ENCODE measurements around the gene RALGPS1.
"Not testable (repeated sequence)": the region's sequence is repeated elsewhere in the genome, so short reads cannot be mapped to it uniquely, and the experiment has no call there.

The RALGPS1 gene

DNA sequence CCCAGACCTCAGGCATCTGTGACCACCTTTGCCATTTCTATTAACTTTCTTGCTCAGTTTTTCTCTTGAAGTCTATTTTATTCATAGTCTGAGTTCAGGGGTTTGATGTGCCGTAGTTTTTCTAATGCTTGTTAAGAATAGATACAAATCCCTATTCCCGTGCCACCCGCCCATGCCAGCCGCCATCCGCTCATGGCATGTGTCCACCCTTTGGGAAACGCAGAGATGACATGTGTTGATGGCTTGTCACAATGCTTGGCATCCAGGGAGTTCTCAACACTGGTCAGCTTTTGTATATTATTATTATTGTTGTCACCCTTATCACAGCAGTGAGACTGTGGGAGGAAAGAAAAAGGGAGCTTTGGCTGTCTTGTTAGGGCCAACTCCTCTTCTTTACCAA lies 225.2 kb downstream of the RALGPS1 start:
- no peak for DNase-seq

DNA sequence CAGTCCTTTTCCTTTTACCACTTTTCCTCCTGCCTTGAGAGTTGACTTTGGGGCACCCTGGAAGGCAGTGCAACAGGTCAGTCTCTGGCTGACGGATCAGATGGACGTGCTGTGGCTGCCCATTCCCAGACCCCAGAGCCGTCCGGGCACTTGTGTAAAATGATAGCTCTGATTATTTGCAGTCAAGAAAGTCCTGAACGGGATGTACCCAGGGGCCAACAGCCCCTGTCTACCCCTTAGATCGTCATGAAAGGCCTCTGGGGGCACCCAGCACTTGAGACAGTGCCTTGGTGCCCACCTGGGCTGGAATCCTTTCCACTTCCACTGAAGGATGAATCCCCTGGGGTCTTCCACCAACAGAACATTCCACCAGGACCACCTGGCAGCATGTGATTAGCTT lies 225.6 kb downstream of the RALGPS1 start:
- DNase-seq = no peak

DNA sequence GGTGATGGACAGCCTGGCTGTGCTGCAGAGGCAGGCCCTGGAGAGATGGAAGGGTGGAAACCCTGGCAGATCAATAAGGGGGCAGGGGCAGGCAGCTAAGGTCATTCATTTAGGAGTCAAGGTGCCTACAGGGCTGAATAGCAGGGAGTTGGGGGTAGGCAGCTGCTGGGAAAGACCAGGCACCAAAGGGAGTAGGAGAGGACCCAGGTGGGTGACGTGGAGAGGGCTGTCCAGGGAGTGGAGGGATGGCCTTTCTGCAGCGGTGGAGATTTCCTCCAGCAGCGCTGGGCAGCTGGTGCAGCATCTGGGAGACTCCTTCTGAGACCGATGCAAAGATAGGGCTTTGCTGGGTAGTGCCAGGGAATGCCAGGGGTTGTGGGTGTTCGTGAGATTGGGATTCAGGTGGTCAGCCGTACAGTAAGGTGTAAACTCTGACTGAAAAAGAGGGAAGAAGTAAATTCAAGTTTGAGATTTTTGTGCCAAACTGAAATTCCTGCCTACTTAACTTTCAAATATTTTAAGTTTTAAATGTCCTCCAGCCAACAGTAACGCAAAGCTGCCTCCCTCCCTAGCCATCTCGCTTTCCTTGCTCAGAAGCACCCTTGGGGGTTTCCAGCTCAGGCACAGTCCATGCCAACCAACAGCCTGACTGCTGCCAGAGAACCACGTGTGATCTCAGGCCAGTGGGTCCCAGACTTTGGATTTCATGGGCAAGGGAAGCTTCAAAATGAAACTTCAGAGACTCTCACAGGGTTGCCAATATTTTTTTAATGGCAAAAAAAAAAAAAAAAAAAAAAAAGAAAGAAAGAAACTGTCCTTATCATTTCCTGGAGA lies 226.5 kb downstream of the RALGPS1 start:
- DNase-seq = no peak

DNA sequence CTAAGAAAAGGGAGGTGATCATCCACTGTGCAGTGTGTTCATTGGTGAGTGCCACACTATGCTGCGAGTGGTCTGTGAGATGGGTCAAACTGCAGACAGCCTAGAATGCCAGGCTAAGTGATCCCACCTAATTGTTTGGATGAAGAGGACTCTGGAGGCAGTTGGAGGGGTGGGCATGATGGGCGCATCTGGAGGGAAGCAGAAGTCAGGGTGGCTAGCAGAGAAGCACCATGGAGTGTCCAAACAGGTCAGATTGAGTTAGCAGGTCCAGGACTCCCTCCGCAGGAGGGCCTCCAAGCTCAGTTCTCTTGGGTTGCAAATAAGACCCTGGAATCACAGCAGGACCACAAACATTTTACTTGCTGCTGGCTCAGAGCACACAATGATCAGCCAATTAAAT lies 227.7 kb downstream of the RALGPS1 start:
- no peak for DNase-seq

DNA sequence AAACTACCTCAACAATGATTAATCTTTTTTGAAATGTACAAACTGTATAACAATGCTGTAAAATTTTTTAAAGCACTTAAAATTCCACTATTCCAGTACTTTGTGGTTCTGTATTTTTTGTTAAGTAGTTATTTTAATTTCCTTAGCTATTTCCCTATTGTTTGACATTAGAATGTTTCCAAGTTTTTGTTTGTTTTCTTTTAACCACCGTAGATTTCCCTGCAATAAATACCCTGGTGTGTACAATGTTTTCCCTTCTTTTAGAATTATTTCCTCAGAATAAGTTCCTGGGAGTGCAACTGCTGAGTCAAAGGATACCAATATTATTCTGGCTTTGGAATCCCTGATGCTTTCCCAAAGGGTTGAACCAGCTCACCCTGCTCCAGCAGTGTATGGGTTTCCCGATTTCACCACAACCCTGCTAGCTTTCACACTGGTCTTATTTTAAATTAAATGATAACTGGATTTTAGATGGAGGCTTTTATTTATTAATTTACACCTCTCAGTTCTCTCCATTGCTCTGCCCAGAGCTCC lies 228.4 kb downstream of the RALGPS1 start:
- no peak for DNase-seq

DNA sequence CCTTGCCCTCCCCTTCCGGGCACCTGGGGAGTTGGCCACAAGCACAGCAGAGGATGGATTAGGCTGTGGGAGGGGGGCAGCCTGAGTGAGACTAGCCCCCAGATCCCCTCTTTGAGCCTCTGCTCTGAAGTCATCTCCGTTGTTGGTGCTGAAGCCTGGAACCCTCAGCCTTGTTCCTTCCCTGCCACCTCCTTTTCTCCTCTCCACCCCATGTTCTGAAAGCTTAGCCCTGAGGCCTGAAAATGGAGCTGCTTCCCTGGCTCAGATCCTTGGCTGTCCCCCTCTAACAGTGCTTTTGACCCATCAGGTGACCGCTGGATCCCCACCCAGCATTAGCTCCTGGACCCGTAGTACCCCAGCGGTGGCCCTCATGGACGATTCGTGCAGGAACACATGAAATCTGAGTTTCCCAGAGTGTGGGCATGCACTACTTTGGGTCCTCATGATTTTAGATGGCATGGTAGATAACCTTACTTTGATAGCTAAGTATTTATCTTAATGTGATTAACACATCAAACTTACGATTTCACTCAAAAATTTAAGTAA lies 229.4 kb downstream of the RALGPS1 start:
- DNase-seq = no peak

DNA sequence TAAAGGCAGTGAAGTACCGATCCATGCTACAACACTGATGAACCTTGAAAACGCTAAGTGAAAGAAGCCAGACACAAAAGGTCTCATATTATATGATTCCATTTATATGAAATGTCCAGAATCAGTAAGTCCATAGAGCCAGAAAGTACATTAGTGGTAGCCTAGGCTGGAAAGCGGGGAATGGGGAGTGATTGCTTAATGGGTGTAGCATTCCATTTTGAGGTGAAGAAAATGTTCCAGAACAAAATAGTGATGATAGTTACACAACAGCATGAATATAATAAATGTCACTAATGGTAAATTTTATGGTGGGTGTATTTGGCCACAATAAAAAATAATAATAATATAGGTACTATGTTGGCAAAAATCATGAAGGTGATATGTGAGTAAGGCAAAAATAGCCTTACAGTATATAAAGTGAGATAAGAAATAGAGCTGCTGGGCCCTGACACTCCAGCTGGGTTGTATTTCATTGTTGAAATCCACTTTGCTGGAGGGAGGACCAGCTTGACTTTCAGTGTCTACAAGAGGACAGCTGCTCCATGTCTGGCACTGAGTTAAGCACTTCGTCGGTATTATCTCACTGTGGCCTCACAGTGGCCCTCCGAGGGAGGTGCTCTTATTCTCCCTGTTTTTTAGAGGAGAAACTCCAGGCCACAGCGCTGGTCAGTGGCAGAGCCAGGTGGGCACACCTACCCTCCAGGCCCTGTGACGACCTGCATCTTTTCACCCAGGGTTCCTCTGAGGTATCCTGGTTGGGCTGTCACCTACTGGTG lies 230.3 kb downstream of the RALGPS1 start:
- DNase-seq = no peak

DNA sequence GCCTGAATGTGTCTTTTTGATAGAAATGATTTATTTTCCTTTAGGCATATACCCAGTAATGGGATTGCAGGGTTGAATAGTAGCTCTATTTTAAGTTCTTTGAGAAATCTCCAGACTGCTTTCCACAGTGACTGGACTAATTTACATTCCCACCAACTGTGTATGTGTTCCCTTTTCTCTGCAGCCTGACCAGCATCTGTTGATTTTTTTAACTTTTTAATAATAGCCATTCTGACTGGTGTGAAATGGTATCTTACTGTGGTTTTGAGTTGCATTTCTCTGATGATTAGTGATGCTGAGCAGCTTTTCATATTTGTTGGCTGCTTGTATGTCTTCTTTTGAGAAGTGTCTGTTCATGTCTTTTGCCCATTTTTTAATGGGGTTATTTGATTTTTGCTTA lies 232.3 kb downstream of the RALGPS1 start:
- DNase-seq = not testable (repeated sequence)

DNA sequence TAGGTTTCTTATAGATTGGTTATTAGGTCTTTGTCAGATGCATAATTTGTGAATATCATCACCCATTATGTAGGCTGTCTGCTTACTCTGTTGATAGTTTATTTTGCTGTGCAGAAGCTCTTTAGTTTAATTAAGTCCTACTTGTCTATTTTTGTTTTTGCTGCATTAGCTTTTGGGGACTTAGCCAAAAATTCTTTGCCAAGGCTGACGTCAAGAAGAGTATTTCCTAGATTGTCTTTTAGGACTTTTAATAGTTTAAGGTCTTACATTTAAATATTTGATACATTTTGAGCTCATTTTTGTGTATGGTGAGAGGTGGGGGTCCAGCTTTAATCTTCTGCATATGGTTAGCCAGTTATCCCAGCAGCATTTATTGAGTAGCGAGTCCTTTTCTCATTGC lies 232.7 kb downstream of the RALGPS1 start:
- DNase-seq = no peak

DNA sequence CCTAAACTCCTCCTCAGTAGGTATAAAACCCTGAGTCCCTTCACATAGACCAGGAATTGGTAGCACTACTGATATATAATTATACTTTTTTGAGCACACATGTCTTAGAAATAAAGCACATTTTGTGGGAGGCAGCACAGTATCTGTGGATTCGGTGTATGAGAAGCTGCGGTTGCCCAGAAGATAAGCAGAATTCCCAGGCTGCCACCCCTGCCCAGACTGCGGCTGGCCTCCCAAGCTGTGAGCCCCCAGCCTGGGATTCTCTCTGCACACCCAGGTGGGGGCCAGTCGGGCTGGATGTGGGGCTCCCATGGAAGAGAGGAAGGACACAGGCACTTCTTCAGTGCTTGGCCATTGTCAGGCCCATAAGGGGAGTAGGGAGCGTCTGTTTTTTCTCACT lies 233.4 kb downstream of the RALGPS1 start:
- DNase-seq = no peak

DNA sequence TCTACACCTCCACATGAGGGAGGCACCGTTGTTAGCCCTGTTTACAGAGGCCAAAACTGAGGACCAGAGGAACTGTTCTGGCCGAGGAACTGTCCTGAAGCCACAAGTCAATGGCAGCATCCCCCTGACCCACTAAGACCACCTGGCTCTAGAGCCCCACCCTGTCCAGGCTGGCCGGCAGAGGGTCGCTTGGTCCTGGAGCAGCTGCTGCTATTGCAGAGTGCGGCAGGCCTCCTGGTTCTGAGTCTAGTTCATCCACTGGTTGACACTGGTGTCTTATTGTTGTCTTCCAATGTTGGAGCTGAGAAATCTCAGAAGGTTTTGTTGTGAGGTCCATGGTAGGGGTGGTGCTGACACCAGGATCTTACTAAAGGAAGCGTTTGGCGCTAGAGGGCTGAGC lies 234.4 kb downstream of the RALGPS1 start:
- no peak for DNase-seq

DNA sequence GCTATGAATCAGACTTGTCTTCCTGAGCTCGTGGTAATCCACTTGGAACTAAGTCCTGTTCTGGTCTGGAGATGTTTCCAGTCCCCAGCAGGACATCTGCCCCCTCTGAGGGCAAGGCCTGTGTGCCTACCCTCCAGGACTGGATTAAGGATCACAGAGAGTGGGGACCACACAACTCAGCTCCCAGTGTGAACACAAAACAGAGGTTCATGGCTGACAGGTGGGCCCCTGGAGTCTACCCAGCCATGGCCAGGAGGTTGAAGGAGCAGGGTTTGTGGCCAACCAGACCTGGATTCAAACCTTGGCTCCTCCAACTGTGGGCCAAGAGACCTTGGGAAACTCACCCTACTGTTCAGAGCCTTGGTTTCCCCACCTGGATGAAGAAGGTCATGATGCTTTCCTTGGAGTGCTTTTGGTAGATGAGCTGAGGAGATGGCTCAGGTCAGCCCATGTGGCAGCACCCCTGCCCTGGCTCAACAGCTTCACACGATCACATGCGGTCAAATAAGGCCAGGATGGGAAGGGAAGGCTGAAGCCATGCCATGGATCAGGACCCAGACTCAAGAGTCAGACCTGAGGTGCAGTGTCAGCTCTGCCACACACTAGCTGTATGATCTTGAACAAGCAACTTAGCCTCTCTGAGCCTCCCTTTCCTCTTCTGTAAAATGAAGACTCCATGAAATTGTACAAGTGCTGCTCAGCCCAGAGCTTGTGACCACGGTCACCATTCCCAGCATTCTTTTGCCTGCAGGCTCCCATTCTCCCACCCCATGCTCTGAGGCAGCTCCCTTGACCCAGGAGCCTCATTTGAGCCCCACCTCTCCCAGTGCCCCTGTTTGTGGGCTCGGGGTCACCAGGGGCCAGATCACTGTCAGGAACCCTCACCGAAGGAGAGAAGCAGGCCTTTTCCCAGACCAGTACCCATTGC lies 235.1 kb downstream of the RALGPS1 start:
- no peak for DNase-seq

DNA sequence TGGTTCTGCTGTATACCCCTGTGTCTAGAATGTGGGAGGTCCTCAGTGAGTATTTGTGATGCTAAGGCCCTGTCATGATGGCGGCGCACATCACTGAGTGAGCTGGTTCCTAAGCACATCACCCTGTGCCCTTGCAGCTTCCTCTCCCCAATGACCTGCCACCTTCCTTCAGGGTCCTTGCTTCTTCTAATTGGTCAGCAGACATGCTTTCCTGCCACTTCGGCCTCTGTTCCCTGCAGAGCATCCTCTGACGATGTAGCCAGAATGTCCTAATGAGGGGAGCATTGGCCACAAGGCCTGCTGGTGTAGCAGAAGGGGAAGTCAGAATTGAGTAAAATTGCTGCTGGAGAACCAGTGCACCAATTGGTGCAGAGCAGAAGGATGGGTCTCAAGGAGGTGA lies 238.9 kb downstream of the RALGPS1 start:
- DNase-seq = no peak

DNA sequence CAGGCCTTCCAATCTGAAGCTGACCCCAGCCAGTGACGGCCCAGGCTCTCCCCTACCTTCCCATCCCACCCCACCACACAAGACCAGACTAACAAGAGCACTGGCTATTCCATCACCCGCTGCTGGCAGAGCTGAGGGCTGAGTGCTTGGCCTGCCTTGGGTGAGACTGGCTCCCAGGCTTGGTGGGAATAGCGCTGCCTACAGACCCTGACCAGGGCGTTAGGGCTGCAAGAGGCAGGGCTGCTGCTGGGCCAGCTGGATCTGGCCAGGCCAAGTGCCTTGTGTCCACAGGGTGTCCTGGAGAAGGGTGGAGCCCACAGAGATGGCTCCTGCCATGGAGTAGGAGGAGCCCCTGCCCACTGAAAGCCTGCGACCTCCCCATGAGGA lies 239.4 kb downstream of the RALGPS1 start:
- DNase-seq = no peak

DNA sequence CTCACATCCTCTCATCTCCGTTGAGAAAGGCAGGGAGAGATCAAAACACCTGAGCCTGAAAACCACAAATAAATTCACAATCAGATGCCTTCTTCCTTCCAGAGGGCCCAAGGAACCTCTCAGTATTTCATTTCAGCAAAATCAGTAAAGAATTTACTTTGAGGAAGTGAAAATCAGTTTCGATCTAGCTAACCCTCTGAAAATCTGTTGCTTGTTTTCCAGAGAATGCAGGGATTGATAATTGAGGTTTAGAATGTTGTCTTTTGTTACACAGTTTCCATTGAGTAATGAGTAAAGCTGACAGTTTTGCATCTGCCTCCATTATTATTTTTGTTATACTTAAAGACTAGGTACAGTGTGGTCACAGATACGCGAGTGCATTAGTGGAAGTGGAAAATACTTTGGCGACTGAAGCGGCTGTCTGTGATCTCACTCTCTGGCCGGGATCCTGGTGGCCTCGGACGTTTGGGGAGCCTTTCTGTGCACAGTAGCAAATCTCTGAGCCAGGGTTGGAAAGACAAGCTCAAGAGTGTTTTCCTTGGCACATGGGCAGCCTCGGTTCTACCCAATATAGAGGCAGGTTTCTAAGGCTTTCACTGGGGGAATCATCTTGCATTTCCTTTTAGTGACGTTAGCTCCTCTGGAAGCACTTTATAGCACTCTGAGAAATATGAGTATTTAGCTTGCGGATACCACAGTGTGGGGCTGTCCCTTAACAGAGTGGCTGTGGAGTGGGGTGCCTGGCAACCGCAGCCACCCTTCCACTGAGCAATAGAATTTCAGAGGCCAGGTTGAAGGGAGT lies 240.0 kb downstream of the RALGPS1 start:
- DNase-seq = no peak

DNA sequence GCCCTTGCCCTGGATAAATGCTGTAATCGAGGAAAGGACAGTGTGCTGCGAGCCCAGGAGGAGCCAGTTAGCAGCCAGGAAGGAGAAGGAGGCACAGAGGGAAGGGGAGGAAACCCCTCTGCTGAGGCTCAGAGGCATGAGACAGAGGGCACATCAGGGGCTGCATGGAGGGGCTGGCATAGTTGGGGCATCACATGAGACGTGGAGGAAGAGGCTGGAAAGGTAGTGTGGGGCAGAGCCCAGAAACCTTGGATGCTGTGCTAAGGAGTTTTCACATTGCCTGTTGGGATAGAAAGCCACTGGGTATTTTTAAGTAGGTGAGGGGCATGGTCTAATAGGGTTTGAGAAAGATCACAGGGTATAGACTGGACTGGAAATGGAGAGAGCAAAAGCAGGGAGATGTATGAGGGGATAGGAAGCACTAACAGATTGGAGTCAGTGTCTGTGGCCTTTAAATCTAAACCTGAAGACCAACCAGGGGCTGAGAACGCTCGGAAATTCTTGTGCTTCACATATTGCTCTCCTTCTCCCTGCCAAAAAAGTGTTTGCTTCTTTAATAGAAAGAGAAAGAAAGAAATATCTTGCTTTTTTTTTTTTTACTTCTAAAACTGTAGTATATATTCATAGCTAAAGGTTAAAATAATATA lies 240.9 kb downstream of the RALGPS1 start:
- no peak for DNase-seq

DNA sequence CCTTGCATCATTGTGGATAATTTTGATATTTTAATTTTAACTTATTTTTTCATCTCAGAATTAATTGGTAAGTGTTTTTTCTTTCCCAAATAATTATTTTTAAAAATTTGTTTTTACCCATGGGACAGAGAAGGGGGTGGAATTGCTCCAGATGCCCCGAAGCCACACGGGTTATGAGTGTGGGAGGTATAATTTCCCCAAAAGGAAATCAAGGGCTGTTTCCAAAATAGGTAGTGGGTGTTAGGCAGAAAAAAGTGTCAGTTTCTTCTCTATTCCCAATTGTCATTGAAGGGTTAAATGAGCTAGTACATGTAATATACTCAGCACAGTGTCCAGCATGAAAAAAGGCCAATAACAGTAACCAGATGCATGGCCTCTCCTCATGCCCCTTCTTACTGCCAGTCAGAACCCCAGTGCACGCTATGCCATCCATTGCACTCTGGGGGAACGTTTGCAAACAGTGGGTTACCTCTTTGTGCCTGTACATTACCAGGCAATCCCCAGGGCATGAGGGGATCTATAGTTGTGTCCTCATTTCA lies 244.3 kb downstream of the RALGPS1 start:
- no peak for DNase-seq

DNA sequence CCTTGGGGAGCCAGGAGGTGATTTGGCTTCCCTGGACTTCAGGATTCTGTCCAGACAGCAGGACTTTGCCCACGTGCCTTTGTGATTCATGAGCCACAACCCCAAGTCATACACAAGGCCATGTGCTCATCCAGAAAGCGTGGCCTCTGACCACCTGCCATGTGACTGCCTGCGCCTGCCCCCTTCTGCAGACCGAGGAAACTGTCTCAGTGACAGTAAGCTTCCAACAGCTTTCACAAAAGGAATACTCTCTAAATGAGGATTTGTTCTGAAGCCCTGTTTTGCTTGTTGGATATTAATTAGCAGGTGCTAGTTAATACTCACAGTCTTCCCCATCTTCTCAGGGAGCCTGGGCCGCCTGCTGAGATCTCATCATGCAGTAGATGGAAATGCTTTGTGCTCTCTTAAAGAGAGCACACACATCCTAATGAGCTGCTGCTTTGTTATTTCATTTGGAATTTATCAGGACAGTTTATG lies 244.8 kb downstream of the RALGPS1 start:
- DNase-seq = no peak

DNA sequence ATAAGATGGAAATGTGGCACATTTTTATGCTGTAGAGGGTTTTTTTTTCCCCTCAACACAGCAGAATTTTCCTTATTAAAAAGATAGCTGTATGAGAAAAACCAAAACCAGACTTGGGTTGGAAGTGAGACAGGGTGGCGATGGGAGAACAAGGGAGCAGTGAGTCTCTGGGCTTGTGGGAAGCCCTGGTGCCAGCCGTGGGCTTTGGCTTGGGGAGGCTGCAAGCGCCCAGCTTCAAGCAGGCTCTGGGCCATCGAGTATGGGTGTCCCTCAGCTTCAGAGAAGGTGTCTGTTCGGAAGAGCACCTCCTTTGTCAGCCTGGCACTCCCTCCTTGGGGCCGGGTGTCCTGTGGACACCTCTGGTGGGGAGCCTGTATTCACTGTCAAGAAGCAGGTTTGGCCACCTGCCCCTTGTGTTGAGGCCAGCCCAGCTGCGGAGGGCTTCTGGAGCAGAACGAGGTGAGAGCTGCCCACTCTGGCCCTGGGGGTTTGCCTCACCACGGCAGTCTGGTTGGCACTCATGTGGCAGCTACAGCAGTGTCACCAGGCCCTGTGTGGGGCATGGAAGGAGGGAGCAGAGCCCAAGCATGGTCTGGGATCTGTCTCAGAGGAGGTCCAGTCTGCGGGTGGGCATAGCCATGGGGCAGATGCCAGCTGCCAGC lies 245.5 kb downstream of the RALGPS1 start:
- DNase-seq = no peak

DNA sequence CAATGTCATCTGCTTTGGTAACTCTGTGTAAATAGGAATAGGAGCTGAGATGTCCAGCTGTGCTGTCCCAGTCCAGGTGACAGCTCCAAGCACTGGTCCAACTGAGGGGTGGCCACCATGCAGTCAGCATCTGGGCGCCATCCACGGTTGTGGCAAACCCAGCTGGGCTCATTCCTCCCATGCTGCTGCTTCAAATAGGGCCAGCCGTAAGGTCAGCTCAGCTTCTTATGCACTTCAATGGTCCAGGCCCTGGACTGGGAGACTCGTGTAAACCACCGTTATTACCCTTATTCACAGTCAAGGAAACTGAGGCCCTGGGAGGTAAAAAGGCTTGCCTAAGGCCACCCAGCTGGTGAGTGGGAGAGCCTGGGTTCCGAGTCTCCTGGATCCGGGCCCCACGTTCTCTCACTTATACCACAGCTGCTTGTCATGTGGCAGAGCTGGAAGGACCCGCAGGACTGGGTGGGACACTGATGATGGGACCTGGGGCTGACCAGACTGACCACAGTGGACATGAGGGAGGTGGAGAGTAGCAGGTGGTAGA lies 246.6 kb downstream of the RALGPS1 start:
- no peak for DNase-seq
